NCI-H1417 (cell line): ENCODE measurements around the gene HEG1.

Experiments
- DNase-seq, 3 experiments: peaks; one replicate each; lab custom pipeline; 2025; lab: John Stamatoyannopoulos, UW

HEG1 gene

GRCh38 chr3:125010393-125010792 is 45.4 kb downstream of the HEG1 start:
- no peak for DNase-seq

- no peak for DNase-seq
Measured at GRCh38 chr3:125008766-125009165, 47.0 kb downstream of the HEG1 start.

- DNase-seq = no peak
Measured at GRCh38 chr3:125006291-125006731, 49.5 kb downstream of the HEG1 start.

GRCh38 chr3:125005676-125006075 is 50.1 kb downstream of the HEG1 start:
- no peak for DNase-seq

GRCh38 chr3:125005222-125005621 is 50.6 kb downstream of the HEG1 start:
- DNase-seq = no peak

- DNase-seq = no peak
Measured at GRCh38 chr3:125003859-125004595, 51.8 kb downstream of the HEG1 start.

- no peak for DNase-seq
Measured at GRCh38 chr3:125003369-125003853, 52.4 kb downstream of the HEG1 start.

GRCh38 chr3:125002414-125003368 is 53.1 kb downstream of the HEG1 start:
- peak; percentile 7 to 60 (median 56) for DNase-seq

- DNase-seq = peak in 1 of 3 experiments; percentile 44
Measured at GRCh38 chr3:125001557-125002413, 54.0 kb downstream of the HEG1 start.

- DNase-seq = no peak
Measured at GRCh38 chr3:125000661-125001060, 55.1 kb downstream of the HEG1 start.

- DNase-seq = no peak
Measured at GRCh38 chr3:124999897-125000435, 55.8 kb downstream of the HEG1 start.

GRCh38 chr3:124999317-124999716 is 56.5 kb downstream of the HEG1 start:
- no peak for DNase-seq

GRCh38 chr3:124998247-124998630 is 57.6 kb downstream of the HEG1 start:
- DNase-seq = no peak

GRCh38 chr3:124997303-124998246 is 58.2 kb downstream of the HEG1 start:
- no peak for DNase-seq

- peak; percentile 29 to 76 (median 59) for DNase-seq
Measured at GRCh38 chr3:124995460-124995994, 60.3 kb downstream of the HEG1 start.

- no peak for DNase-seq
Measured at GRCh38 chr3:124993466-124993865, 62.3 kb downstream of the HEG1 start.

GRCh38 chr3:124992041-124992440 is 63.8 kb downstream of the HEG1 start:
- DNase-seq = no peak

- peak in 1 of 3 experiments; percentile 46 for DNase-seq
Measured at GRCh38 chr3:124986192-124987143, 69.3 kb downstream of the HEG1 start.

- DNase-seq = no peak
Measured at GRCh38 chr3:124985349-124985748, 70.4 kb downstream of the HEG1 start.
